GM13976 (cell line): Measurements from ENCODE around the gene RETN.

Experiments
- DNase-seq: peaks from one replicate; pipeline ENCODE4 v3.0.0; 2012; ENCODE audit warnings: low spot score
- CTCF ChIP-seq: IDR thresholded peaks from 2 replicates; pipeline ENCODE4 v1.5.1; 2012; ENCODE audit warnings: borderline replicate concordance, mild to moderate bottlenecking; ENCODE audit not compliant: insufficient read depth; ENCODE audit errors: extremely low read depth, missing control alignments, control extremely low read depth
- in situ Hi-C: fragments of 300-500 bp; cut with MboI; formaldehyde crosslinking; loops from one replicate; pipeline ENCODE4 v1.12.0; 2022; ENCODE audit warnings: low sequenced_read_pairs, mixed read lengths, inconsistent platforms; ENCODE audit not compliant: unreplicated experiment

RETN gene

GRCh38 chr19:7685546-7686445 lies 16.9 kb downstream of the RETN start:
- in situ Hi-C loops, result no loop called here
- DNase-seq, result no peak
- no peak for TF ChIP-seq CTCF

- in situ Hi-C loops, result no loop called here
- DNase-seq, result no peak
- no peak for TF ChIP-seq CTCF
Observed at GRCh38 chr19:7687177-7687576, 18.3 kb downstream of the RETN start.

- in situ Hi-C loops, result no loop called here
- DNase-seq, result no peak
- no peak for TF ChIP-seq CTCF
Observed at GRCh38 chr19:7689165-7689564, 20.3 kb downstream of the RETN start.

GRCh38 chr19:7690779-7691258 lies 22.0 kb downstream of the RETN start:
- in situ Hi-C loops, result no loop called here

GRCh38 chr19:7691497-7691896 lies 22.6 kb downstream of the RETN start:
- in situ Hi-C loops, result no loop called here
- DNase-seq, result no peak

More at GRCh38 chr19:7690779-7691258, 22.0 kb downstream of the RETN start:
- no peak for TF ChIP-seq CTCF
- DNase-seq, result no peak

More at GRCh38 chr19:7691497-7691896, 22.6 kb downstream of the RETN start:
- TF ChIP-seq CTCF, result no peak
